HepG2 (cell line): Measurements from ENCODE around the gene PYGB. TPM values are rescaled to one million over a fixed set of nuclear protein-coding genes. Genes with fewer than 3 reads are reported as not detected.

Source experiments
- ARNT2 ChIP-seq: sonication (generic); formaldehyde crosslinking; IDR thresholded peaks from 2 replicates; pipeline ENCODE4 v1.8.0; 2022; ENCODE audit warnings: mild to moderate bottlenecking, low read depth, missing genetic modification reagents, moderate library complexity
- ATM ChIP-seq: fragments of 450-650 bp; IDR thresholded peaks from 2 replicates; pipeline ENCODE4 v1.7.1; 2017; ENCODE audit warnings: mild to moderate bottlenecking, borderline replicate concordance
- ETV6 ChIP-seq: sonication (generic); formaldehyde crosslinking; conservative IDR thresholded peaks from 2 replicates; pipeline ENCODE4 v1.4.0; 2020; ENCODE audit warnings: missing genetic modification reagents
- GATA4 ChIP-seq: sonication (generic); IDR thresholded peaks from 2 replicates; pipeline ENCODE4 v1.6.1; 2016; ENCODE audit warnings: antibody characterized with exemption, low read depth, borderline replicate concordance
- IRF2 ChIP-seq: IDR thresholded peaks from 2 replicates; pipeline ENCODE4 v1.6.1; 2018; ENCODE audit warnings: missing genetic modification reagents, missing compliant biosample characterization
- MAFK ChIP-seq, 2 experiments: IDR thresholded peaks in 1 of 2; conservative IDR thresholded peaks in 1 of 2; 2 replicates each; pipeline ENCODE4 v1.6.1; 2011; ENCODE audit warnings: improper control_type of control experiment in 2 of 2, low read length in 2 of 2
- MAZ ChIP-seq, 2 experiments: sonication (generic) in 1 of 2; formaldehyde crosslinking in 1 of 2; IDR thresholded peaks; 2 replicates each; pipeline versions ENCODE4 v1.5.0 to v1.6.1; 2012 to 2020; ENCODE audit warnings: low read depth in 2 of 2, mild to moderate bottlenecking in 2 of 2, borderline replicate concordance in 1 of 2, improper control_type of control experiment in 1 of 2, low read length in 1 of 2, missing genetic modification reagents in 1 of 2, moderate library complexity in 1 of 2
- MLLT10 ChIP-seq: sonication (generic); formaldehyde crosslinking; IDR thresholded peaks from 2 replicates; pipeline ENCODE4 v1.4.0; 2020; ENCODE audit warnings: missing genetic modification reagents
- RFX3 ChIP-seq: IDR thresholded peaks from 2 replicates; pipeline ENCODE4 v1.6.1; 2016; ENCODE audit warnings: missing biosample characterization, missing genetic modification reagents
- SOX13 ChIP-seq, 3 experiments: fragments of 450-650 bp in 1 of 3; sonication (generic) in 1 of 3; formaldehyde crosslinking in 1 of 3; IDR thresholded peaks in 2 of 3; conservative IDR thresholded peaks in 1 of 3; 2 replicates each; pipeline versions ENCODE4 v1.5.0 to v1.6.1; 2016 to 2020; ENCODE audit warnings: antibody characterized with exemption in 1 of 3, mild to moderate bottlenecking in 1 of 3, missing compliant biosample characterization in 1 of 3, missing genetic modification reagents in 1 of 3, moderate library complexity in 1 of 3
- SUZ12 ChIP-seq: fragments of 150-350 bp; IDR thresholded peaks from 2 replicates; pipeline ENCODE4 v1.6.1; 2014; ENCODE audit warnings: low read depth, low read length
- TOPORS ChIP-seq: sonication (generic); formaldehyde crosslinking; IDR thresholded peaks from 2 replicates; pipeline ENCODE4 v1.8.0; 2023; ENCODE audit warnings: mild to moderate bottlenecking, missing genetic modification reagents
- TRAFD1 ChIP-seq: sonication (generic); formaldehyde crosslinking; IDR thresholded peaks from 2 replicates; pipeline ENCODE4 v1.5.1; 2020; ENCODE audit warnings: missing genetic modification reagents, mild to moderate bottlenecking, borderline replicate concordance
- ZBTB33 ChIP-seq: sonication (generic); formaldehyde crosslinking; IDR thresholded peaks from 2 replicates; pipeline ENCODE4 v1.4.0; 2020; ENCODE audit warnings: missing genetic modification reagents
- ZEB1 ChIP-seq: IDR thresholded peaks from 2 replicates; pipeline ENCODE4 v1.6.1; 2012; ENCODE audit warnings: mild to moderate bottlenecking, low read depth, inconsistent platforms; ENCODE audit not compliant: insufficient replicate concordance
- ZNF3 ChIP-seq: IDR thresholded peaks from 2 replicates; pipeline ENCODE4 v1.7.0; 2017; ENCODE audit warnings: inconsistent platforms
- ZNF558 ChIP-seq: sonication (generic); formaldehyde crosslinking; IDR thresholded peaks from 2 replicates; pipeline ENCODE4 v1.9.0; 2022; ENCODE audit warnings: mild to moderate bottlenecking, missing genetic modification reagents, borderline replicate concordance
- ZNF749 ChIP-seq: sonication (generic); formaldehyde crosslinking; IDR thresholded peaks from 2 replicates; pipeline ENCODE4 v1.8.0; 2022; ENCODE audit warnings: mild to moderate bottlenecking, missing genetic modification reagents, moderate library complexity, borderline replicate concordance
- ZNF790 ChIP-seq: sonication (generic); formaldehyde crosslinking; IDR thresholded peaks from 2 replicates; pipeline ENCODE4 v1.8.0; 2022; ENCODE audit warnings: missing genetic modification reagents, mild to moderate bottlenecking, borderline replicate concordance
- ZSCAN5A ChIP-seq: sonication (generic); formaldehyde crosslinking; IDR thresholded peaks from 2 replicates; pipeline ENCODE4 v1.8.0; 2022; ENCODE audit warnings: mild to moderate bottlenecking, missing genetic modification reagents, borderline replicate concordance
- polyA plus RNA-seq, 8 experiments: library from polyadenylated mRNA; depleted of rRNA in 3 of 8; stranded (reverse) in 7 of 8; unstranded in 1 of 8; fragments of >200 nt; fragmentation: Illumina TruSeq in 4 of 8; extraction: Trizol in 4 of 8; gene quantifications; 2 replicates each; pipeline versions ENCODE4 v1.2.1 to v1.2.3, GENCODE V29; 2011 to 2016; ENCODE audit warnings: low read depth in 4 of 8, missing spikeins in 1 of 8, mixed read lengths in 1 of 8; ENCODE audit not compliant: insufficient read depth in 1 of 8
- total RNA-seq, 5 experiments: library from RNA; depleted of rRNA; stranded (reverse); fragments of >200 nt; fragmentation: Illumina TruSeq; extraction: Trizol; gene quantifications; 2 replicates each; pipeline ENCODE4 v1.2.3, GENCODE V29; 2016; ENCODE audit warnings: low read depth in 1 of 5
- TF ChIP-seq, protein P1 (sequence below): sonication (generic); formaldehyde crosslinking; IDR thresholded peaks from 2 replicates; pipeline ENCODE4 v1.5.0; 2020; ENCODE audit warnings: missing genetic modification reagents
- TF ChIP-seq, protein P2 (sequence below): sonication (generic); formaldehyde crosslinking; IDR thresholded peaks from 2 replicates; pipeline ENCODE4 v1.5.0; 2020; ENCODE audit warnings: missing genetic modification reagents, mild to moderate bottlenecking, borderline replicate concordance

The PYGB gene
- total and polyA plus RNA-seq, 2 of the 13 experiments (the other 11 are each of a cell fraction or from before 2014, with no cell fraction given): 24.2 to 86.3 TPM

GRCh38 chr20:25310268-25310920 is 62.5 kb downstream of the PYGB start (continued):
- TF ChIP-seq TRAFD1 (CRISPR knock-in tag) (peak; percentile 93; the same call in 1 of the 2 replicates), ZSCAN5A (CRISPR knock-in tag) (peak; percentile 23; the same call in 1 of the 2 replicates), TOPORS (CRISPR knock-in tag) (no peak), MAFK (conservative IDR thresholded peaks at IDR 0.05 in 1 of 2, IDR thresholded peaks at IDR 0.05 in 1 of 2; ENCODE audit: low read length in 2 of 2) (peak; percentile 95 to 99), ZNF749 (CRISPR knock-in tag) (no peak), ETV6 (CRISPR knock-in tag) (no peak), ZNF558 (CRISPR knock-in tag) (no peak), IRF2 (CRISPR knock-in tag) (peak; percentile 96), MAZ (IDR thresholded peaks at IDR 0.05; ENCODE audit: borderline replicate concordance, low read depth, low read length) (no peak), MAZ (CRISPR knock-in tag; IDR thresholded peaks at IDR 0.05; ENCODE audit: low read depth) (peak; percentile 72; the same call in 1 of the 2 replicates), ZNF3 (CRISPR knock-in tag) (no peak), SUZ12 (no peak), ZNF790 (CRISPR knock-in tag) (no peak), ZBTB33 (peak; percentile 72), GATA4 (no peak), RFX3 (CRISPR knock-in tag) (no peak), ARNT2 (CRISPR knock-in tag) (no peak), ATM (no peak), MLLT10 (CRISPR knock-in tag) (no peak), SOX13 (IDR thresholded peaks at IDR 0.05) (no peak), SOX13 (CRISPR knock-in tag; conservative IDR thresholded peaks at IDR 0.05 in 1 of 2, IDR thresholded peaks at IDR 0.05 in 1 of 2) (peak in 1 of 2 experiments; percentile 83; a peak in 2 of 4 replicates), ZEB1 (no peak)
- TF ChIP-seq, protein P1, sequence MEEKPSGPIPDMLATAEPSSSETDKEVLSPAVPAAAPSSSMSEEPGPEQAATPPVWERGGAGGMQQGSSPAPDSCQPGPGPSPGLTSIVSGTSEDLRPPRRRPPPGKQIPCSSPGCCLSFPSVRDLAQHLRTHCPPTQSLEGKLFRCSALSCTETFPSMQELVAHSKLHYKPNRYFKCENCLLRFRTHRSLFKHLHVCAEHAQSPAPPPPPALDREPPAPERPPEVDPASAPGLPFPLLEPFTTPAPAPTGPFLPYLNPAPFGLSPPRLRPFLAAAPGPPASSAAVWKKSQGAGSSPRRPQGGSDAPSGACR (CRISPR knock-in tag): 0 out of 2 replicates have a peak, but pooled peaks have one; percentile 37
- TF ChIP-seq, protein P2, sequence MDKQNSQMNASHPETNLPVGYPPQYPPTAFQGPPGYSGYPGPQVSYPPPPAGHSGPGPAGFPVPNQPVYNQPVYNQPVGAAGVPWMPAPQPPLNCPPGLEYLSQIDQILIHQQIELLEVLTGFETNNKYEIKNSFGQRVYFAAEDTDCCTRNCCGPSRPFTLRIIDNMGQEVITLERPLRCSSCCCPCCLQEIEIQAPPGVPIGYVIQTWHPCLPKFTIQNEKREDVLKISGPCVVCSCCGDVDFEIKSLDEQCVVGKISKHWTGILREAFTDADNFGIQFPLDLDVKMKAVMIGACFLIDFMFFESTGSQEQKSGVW (CRISPR knock-in tag): no peak
